Uterus (tissue), 2 donors: ENCODE results near the gene PRKCD.

Experiments used
- POLR2A ChIP-seq, 2 donors: fragments of 450-650 bp; IDR thresholded peaks; one replicate each; pipeline ENCODE4 v1.6.1; 2016; ENCODE audit warnings: antibody characterized with exemption in 2 of 2, mild to moderate bottlenecking in 1 of 2, moderate library complexity in 1 of 2
- TF ChIP-seq, protein P1 (sequence below), 4 experiments: fragments of 200-600 bp in 2 of 4; fragments of 450-650 bp in 2 of 4; sonication (generic) in 2 of 4; IDR thresholded peaks; one replicate each; pipeline ENCODE4 v1.5.1; 2016 to 2019; ENCODE audit warnings: antibody characterized with exemption in 4 of 4, mild to moderate bottlenecking in 2 of 4, moderate library complexity in 1 of 4

- TF ChIP-seq, protein P1, sequence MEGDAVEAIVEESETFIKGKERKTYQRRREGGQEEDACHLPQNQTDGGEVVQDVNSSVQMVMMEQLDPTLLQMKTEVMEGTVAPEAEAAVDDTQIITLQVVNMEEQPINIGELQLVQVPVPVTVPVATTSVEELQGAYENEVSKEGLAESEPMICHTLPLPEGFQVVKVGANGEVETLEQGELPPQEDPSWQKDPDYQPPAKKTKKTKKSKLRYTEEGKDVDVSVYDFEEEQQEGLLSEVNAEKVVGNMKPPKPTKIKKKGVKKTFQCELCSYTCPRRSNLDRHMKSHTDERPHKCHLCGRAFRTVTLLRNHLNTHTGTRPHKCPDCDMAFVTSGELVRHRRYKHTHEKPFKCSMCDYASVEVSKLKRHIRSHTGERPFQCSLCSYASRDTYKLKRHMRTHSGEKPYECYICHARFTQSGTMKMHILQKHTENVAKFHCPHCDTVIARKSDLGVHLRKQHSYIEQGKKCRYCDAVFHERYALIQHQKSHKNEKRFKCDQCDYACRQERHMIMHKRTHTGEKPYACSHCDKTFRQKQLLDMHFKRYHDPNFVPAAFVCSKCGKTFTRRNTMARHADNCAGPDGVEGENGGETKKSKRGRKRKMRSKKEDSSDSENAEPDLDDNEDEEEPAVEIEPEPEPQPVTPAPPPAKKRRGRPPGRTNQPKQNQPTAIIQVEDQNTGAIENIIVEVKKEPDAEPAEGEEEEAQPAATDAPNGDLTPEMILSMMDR (IDR thresholded peaks at IDR 0.05): no peak
- TF ChIP-seq POLR2A (IDR thresholded peaks at IDR 0.05): no peak
Measured at GRCh38 chr3:53161820-53162671, 1.0 kb downstream of the PRKCD start.
